IPS DF 19.7 (cell line): Measurements from ENCODE around the gene COL8A1.

Source experiments
- DNase-seq: peaks from one replicate; pipeline ENCODE4 v3.0.0-alpha.2; 2013; ENCODE audit warnings: low read depth, low spot score

COL8A1 gene

DNA sequence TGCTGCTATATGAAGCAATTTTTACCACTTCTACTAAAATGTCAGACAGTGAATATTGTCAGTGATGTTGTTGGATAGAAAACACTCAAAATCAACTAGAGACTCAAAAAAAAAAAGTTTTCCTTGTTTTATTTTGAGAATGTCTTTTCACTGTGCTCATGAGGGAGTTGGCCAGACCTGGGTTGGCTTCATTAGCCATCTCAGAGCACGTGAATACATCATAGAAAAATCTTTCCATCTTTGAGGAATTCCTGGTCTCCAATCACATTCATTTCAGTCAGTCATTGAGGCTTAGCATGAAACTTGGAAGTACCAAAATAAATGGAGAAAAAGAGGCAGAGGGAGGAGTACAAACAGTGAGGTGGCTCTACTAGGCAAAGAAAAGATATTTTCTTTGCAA is 121.6 kb downstream of the COL8A1 start:
- DNase-seq, result no peak

DNA sequence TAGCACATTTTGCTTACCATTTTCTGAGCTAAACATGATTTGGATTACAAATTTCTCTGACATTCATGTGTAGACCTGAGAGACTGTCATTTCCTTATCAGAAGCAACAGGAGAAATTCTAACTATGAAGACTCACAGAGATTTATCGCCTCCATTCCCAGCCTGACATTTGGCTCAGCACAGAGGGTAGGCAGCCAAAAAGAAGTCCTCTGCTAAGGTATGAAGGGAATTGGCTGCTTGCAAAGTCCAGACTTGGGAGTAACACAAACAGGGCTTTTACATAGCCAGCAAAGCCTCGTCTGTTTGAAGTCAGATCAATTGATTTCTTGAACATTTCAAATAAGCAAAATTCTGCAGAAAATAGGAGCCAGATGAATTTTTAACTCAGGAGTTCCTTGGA is 122.2 kb downstream of the COL8A1 start:
- DNase-seq, result no peak

DNA sequence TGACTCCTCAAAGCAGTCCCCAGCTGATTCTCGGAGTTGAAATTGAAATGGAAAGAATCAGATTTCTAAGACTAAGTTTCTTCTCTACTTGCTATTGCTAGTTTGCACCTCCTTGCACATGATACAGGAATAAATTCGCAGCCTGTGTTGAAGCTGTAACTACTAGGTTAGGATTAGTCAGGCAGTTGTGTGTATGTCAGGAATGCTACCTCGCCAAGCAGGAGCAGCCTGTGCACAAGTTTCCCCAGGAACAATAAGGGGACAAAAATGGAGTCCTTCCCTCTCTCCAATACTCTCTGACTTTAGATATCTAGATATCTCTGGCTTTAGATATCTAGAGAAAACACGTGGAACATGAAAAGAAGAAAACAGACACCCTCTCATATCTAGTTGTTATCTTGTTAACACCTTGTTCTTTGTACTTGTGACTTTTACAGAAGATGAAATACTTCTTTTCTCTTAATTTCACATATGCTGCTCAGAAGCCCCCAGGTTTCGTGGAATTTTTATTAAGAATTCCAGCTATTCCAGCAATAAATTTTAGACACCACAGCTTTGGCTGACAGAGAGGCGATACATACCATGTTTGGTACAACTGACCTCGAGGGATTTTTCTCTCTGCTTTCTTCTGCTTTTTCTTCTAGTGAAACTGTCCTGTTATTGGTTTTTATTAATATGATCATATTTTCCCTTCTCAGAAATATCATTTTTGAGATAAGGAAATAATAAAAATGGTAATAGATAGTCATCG is 123.2 kb downstream of the COL8A1 start:
- no peak for DNase-seq

- no peak for DNase-seq
These were observed 124.5 kb downstream of the COL8A1 start for GRCh38 chr3:99762901-99763300.

- DNase-seq, result no peak
These were observed 126.0 kb downstream of the COL8A1 start for GRCh38 chr3:99764377-99764776.

- DNase-seq, result no peak
These were observed 126.9 kb downstream of the COL8A1 start for GRCh38 chr3:99765042-99765942.

DNA sequence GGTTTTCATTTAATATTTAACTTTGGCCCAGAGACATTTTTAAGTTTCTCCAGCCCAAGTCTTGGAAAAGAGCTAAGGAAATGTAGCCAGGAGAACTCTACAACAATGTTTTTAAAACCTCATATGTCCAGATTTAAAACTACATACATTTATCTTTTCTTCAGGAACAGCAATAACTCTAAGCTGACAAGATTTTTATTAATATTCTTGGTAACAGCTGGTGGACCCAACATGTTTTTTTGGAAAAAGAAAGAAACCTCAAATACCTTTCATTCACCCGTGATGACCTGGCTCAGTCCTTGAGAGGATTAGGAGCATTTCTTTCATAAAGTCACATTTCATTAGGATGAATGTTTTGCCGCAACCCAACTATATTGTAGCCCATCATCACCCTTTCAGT is 128.9 kb downstream of the COL8A1 start:
- no peak for DNase-seq

GRCh38 chr3:99768126-99768525 is 129.7 kb downstream of the COL8A1 start:
- no peak for DNase-seq

DNA sequence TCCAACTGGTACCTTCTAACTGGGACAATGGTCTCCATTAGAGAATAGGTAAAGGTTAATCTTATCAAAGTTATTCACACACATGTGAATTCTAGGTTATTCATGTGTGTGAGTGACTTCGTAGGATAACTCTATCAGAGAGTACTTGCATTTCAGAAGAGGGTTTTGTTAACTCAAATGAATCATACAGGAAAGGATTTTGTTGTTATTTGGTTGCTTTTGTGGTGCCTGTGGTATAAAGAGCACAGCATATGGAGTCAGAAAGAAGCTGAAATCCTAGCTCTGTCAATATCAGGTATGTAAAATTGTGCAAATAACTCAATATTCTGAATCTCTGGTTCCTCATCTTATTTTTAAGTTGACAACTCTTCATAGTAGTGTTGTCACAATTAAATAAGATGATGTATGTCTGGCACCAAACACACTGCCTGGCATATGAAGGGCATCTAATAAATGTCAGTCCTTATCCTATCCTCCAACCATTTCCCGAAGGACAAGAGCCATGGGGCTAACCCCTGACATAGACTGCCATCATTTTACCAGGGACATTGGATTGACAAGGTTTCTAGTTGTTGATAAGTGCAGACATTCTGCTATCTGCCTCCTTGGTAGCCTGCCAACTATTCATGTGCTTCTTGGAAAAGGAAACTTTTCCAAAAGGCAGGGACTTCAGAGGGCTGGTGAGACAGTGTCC is 130.6 kb downstream of the COL8A1 start:
- no peak for DNase-seq

- no peak for DNase-seq
These were observed 133.8 kb downstream of the COL8A1 start for GRCh38 chr3:99772171-99772570.

DNA sequence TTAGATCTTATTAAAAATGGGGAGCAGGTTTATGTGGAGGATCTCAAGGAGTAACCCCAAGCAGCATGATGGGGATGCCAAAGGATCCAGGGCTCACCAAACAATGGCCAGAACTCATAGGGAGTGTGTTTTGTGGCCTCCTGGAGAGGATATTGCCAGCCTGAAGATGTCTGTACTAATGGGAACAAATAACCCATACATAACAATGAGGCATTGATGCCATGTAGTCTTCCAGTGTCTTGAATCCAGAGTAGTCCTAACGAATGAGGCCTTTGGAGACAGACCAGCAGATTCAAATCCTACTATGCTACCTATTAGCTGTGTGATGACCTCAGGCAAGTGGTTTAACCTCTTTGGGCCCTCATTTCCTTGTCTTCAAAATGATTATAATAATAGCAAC is 134.3 kb downstream of the COL8A1 start:
- no peak for DNase-seq

DNA sequence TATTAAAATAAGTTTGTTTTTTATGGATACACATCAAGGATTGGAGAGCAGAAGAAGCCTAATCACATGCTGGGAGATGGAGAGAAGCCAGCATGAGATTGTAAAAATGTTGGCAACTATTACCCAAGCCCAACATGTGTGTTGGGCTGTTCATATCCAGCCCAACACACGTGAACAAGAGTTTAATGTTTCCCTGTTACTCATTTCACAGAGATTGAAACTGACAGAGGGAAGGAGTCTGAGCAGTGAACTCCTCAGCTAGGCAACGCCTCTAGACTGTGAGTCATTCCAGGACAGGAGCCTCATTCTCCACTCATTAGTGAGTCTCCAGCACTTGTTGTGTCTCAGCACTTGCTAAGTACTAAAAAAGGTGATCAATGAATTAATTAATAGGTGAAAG is 136.1 kb downstream of the COL8A1 start:
- DNase-seq, result no peak

DNA sequence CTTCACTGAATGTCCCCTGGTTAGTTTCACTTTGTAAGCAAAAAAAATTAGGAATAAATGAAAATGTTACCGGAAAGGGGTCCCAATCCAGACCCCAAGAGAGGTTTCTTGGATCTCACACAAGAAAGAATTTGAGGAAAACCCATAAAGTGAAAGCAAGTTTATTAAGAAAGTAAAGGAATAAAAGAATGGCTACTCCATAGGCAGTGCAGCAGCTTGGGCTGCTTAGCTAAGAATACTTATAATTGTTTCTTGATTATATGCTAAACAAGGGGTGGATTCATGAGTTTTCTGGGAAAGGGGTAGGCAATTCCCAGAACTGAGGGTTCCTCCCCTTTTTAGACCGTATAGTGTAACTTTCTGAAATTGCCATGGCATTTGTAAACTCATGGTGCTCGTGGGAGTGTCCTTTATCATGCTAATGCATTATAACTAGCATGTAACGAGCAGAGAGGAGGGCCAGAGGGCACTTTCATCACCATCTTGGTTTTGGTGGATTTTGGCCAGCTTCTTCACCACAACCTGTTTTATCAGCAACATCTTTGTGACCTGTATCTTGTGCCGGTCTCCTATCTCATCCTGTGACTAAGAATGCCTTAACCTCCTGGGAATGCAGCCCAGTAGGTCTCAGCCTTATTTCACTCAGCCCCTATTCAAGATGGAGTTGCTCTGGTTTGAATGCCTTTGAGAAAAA is 138.3 kb downstream of the COL8A1 start:
- DNase-seq, result no peak

GRCh38 chr3:99777210-99777549 is 138.8 kb downstream of the COL8A1 start:
- DNase-seq, result no peak

DNA sequence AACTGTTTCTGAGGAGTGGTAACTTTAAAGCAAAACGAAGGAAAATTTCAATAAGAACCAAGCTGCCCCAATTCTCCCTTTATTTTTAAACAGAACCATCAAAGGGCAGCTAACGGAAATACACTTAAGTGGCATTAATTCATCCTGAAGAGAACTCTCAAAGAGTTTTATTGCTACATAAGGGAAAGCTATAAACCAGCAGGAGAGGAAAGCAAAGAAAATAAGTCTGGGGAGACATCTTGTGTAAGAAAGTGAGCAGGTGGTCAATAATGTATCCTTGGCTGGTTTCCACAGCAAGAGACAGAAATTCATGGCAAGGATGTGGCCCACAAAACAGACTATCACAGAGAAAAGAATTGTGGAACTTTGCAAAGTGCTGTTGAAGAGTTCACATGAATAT is 139.3 kb downstream of the COL8A1 start:
- no peak for DNase-seq

GRCh38 chr3:99780749-99781148 is 142.4 kb downstream of the COL8A1 start:
- no peak for DNase-seq

- DNase-seq, result no peak
These were observed 143.4 kb downstream of the COL8A1 start for GRCh38 chr3:99781761-99782160.

- DNase-seq, result no peak
These were observed 144.7 kb downstream of the COL8A1 start for GRCh38 chr3:99783011-99783573.

- no peak for DNase-seq
These were observed 150.8 kb downstream of the COL8A1 start for GRCh38 chr3:99789011-99789721.

- DNase-seq, result no peak
These were observed 156.1 kb downstream of the COL8A1 start for GRCh38 chr3:99794485-99794884.

DNA sequence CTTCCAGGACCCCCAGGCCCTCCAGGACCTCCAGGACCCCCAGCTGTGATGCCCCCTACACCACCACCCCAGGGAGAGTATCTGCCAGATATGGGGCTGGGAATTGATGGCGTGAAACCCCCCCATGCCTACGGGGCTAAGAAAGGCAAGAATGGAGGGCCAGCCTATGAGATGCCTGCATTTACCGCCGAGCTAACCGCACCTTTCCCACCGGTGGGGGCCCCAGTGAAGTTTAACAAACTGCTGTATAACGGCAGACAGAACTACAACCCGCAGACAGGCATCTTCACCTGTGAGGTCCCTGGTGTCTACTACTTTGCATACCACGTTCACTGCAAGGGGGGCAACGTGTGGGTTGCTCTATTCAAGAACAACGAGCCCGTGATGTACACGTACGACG is 157.2 kb downstream of the COL8A1 start:
- DNase-seq, result no peak
